Keratinocyte (primary cell): Measurements from ENCODE around the gene SMARCA2.

Experiments
- CTCF ChIP-seq, 3 experiments: IDR thresholded peaks in 1 of 3; conservative IDR thresholded peaks in 1 of 3; optimal IDR thresholded peaks in 1 of 3; 2 replicates in 2 of 3; 3 replicates in 1 of 3; pipeline versions ENCODE3 to v1.5.1; 2011; ENCODE audit warnings: low read length in 3 of 3, mild to moderate bottlenecking in 3 of 3, moderate library complexity in 2 of 3, control low read depth in 1 of 3, inconsistent platforms in 1 of 3; ENCODE audit not compliant: insufficient read depth in 2 of 3; ENCODE audit errors: extremely low read depth in 1 of 3
- EZH2 ChIP-seq: IDR thresholded peaks from one replicate; pipeline ENCODE4 v1.6.1; 2012; ENCODE audit warnings: inconsistent platforms, mild to moderate bottlenecking, low read length, moderate library complexity

- no peak for TF ChIP-seq CTCF (optimal IDR thresholded peaks at IDR 0.05 in 1 of 3, IDR thresholded peaks at IDR 0.05 in 1 of 3, conservative IDR thresholded peaks at IDR 0.05 in 1 of 3; ENCODE audit: extremely low read depth in 1 of 3, insufficient read depth in 2 of 3, low read length in 3 of 3)
- no peak for TF ChIP-seq EZH2
Measured at GRCh38 chr9:2041736-2042135, 26.6 kb downstream of the SMARCA2 start.
